GM23338 (cell line): ENCODE data around the gene NYAP1. TPM values are rescaled to one million over a fixed set of nuclear protein-coding genes. Genes with fewer than 3 reads are reported as not detected.

Source experiments
- ATAC-seq: fragments of 200-7000 bp; cut with Tn5 transposase; 3 replicates; pipeline ENCODE4 v1.9.1; 2020
- DNase-seq: peaks from one replicate; pipeline ENCODE4 v3.0.0-alpha.2; 2015; ENCODE audit warnings: low spot score
- H2AFZ ChIP-seq: fragments of 200-600 bp; sonication (generic); 2 replicates; pipeline ENCODE4 v1.8.0; 2016; ENCODE audit warnings: antibody characterized with exemption, mild to moderate bottlenecking, moderate library complexity
- H3F3A ChIP-seq: fragments of 200-600 bp; sonication (generic); replicated peaks from 2 replicates; pipeline ENCODE4 v1.8.0; 2017; ENCODE audit warnings: antibody characterized with exemption, mixed run types, low read depth
- H3K27ac ChIP-seq: fragments of 200-600 bp; sonication (generic); 2 replicates; pipeline ENCODE4 v1.6.1; 2016; ENCODE audit warnings: low read depth
- H3K27me3 ChIP-seq: fragments of 200-600 bp; sonication (generic); 2 replicates; pipeline ENCODE4 v1.8.0; 2016; ENCODE audit warnings: mild to moderate bottlenecking, mixed run types, moderate library complexity; ENCODE audit not compliant: insufficient read depth
- H3K36me3 ChIP-seq: fragments of 200-600 bp; sonication (generic); 2 replicates; pipeline ENCODE4 v1.8.0; 2016; ENCODE audit warnings: mild to moderate bottlenecking; ENCODE audit not compliant: insufficient read depth
- H3K4me1 ChIP-seq: fragments of 200-600 bp; sonication (generic); 2 replicates; pipeline ENCODE4 v1.8.0; 2016; ENCODE audit warnings: mild to moderate bottlenecking, moderate library complexity; ENCODE audit not compliant: insufficient read depth
- H3K4me2 ChIP-seq: fragments of 200-600 bp; sonication (generic); 2 replicates; pipeline ENCODE4 v1.7.1; 2017; ENCODE audit warnings: mixed run types
- H3K4me3 ChIP-seq: fragments of 200-600 bp; sonication (generic); 2 replicates; pipeline ENCODE4 v1.6.1; 2016; ENCODE audit warnings: mixed run types
- H3K79me2 ChIP-seq: fragments of 200-600 bp; sonication (generic); replicated peaks from 2 replicates; pipeline ENCODE4 v1.8.0; 2017; ENCODE audit warnings: mild to moderate bottlenecking; ENCODE audit not compliant: insufficient read depth
- H3K9me2 ChIP-seq: fragments of 200-600 bp; sonication (generic); 2 replicates; pipeline ENCODE4 v1.8.0; 2017; ENCODE audit not compliant: insufficient read depth
- H4K20me1 ChIP-seq: fragments of 200-600 bp; sonication (generic); replicated peaks from 2 replicates; pipeline ENCODE4 v1.8.0; 2017; ENCODE audit warnings: mild to moderate bottlenecking; ENCODE audit not compliant: insufficient read depth
- H3K27ac Mint-ChIP-seq: 2 replicates; pipeline ENCODE4 v1.8.0; 2020; ENCODE audit warnings: inconsistent platforms, mild to moderate bottlenecking, moderate library complexity, mixed read lengths
- H3K27me3 Mint-ChIP-seq: 3 replicates; pipeline ENCODE4 v1.8.0; 2022; ENCODE audit warnings: low read depth, mild to moderate bottlenecking, moderate library complexity, mixed read lengths, inconsistent platforms; ENCODE audit not compliant: insufficient read depth, poor library complexity
- H3K36me3 Mint-ChIP-seq: 3 replicates; pipeline ENCODE4 v1.8.0; 2021; ENCODE audit warnings: low read depth, mild to moderate bottlenecking, inconsistent platforms, moderate library complexity, mixed read lengths
- H3K4me1 Mint-ChIP-seq: 3 replicates; pipeline ENCODE4 v1.8.0; 2020; ENCODE audit warnings: mild to moderate bottlenecking, inconsistent platforms, mixed read lengths
- H3K4me3 Mint-ChIP-seq: 3 replicates; pipeline ENCODE4 v1.8.0; 2021; ENCODE audit warnings: moderate library complexity, mild to moderate bottlenecking, inconsistent platforms, mixed read lengths
- H3K9me3 Mint-ChIP-seq: 3 replicates; pipeline ENCODE4 v1.8.0; 2020; ENCODE audit warnings: moderate library complexity, mild to moderate bottlenecking, inconsistent platforms, mixed read lengths
- CREB1 ChIP-seq: fragments of 250-450 bp; sonication (Bioruptor Pico); IDR thresholded peaks from 2 replicates; pipeline ENCODE4 v1.5.0; 2020; ENCODE audit warnings: low read depth, mild to moderate bottlenecking, moderate library complexity
- EZH2phosphoT487 ChIP-seq: fragments of 200-600 bp; sonication (generic); IDR thresholded peaks from one replicate; pipeline ENCODE4 v1.8.1; 2018; ENCODE audit warnings: antibody characterized with exemption; ENCODE audit not compliant: unreplicated experiment
- JUNB ChIP-seq: IDR thresholded peaks from one replicate; pipeline ENCODE4 v1.6.1; 2016; ENCODE audit warnings: antibody characterized with exemption; ENCODE audit not compliant: unreplicated experiment
- NANOG ChIP-seq: IDR thresholded peaks from 2 replicates; pipeline ENCODE4 v1.6.1; 2016; ENCODE audit warnings: antibody characterized with exemption, borderline replicate concordance
- POLR2AphosphoS5 ChIP-seq: IDR thresholded peaks from 2 replicates; pipeline ENCODE4 v1.6.1; 2016; ENCODE audit warnings: antibody characterized with exemption, low read depth
- STAT1 ChIP-seq: IDR thresholded peaks from one replicate; pipeline ENCODE4 v1.6.1; 2016; ENCODE audit warnings: antibody characterized with exemption; ENCODE audit not compliant: unreplicated experiment
- ZNF114 ChIP-seq: fragments of 250-450 bp; sonication (Bioruptor Pico); IDR thresholded peaks from 2 replicates; pipeline ENCODE4 v1.5.0; 2020; ENCODE audit warnings: mild to moderate bottlenecking, moderate library complexity
- ZNF331 ChIP-seq: fragments of 250-450 bp; sonication (Bioruptor Pico); IDR thresholded peaks from 2 replicates; pipeline ENCODE4 v1.5.0; 2020; ENCODE audit warnings: low read depth, mild to moderate bottlenecking, moderate library complexity
- polyA plus RNA-seq: library from polyadenylated mRNA; unstranded; fragments of >200 nt; fragmentation: Nextera tagmentation; extraction: Ambion mirVana; gene quantifications from 2 replicates; pipeline ENCODE4 v1.2.1, GENCODE V29; 2016
- total RNA-seq: library from RNA; depleted of rRNA; stranded (reverse); fragments of >200 nt; shearing (Covaris generic); gene quantifications from 2 replicates; pipeline ENCODE4 v1.2.3, GENCODE V29; 2014
- TF ChIP-seq, protein P1 (sequence below): IDR thresholded peaks from one replicate; pipeline ENCODE4 v1.6.1; 2018; ENCODE audit warnings: antibody characterized with exemption; ENCODE audit not compliant: unreplicated experiment
- TF ChIP-seq, protein P2 (sequence below), 2 experiments: fragments of 200-600 bp in 1 of 2; sonication (generic) in 1 of 2; conservative IDR thresholded peaks; 2 replicates each; pipeline versions ENCODE4 v1.5.1 to v1.6.1; 2016 to 2017; ENCODE audit warnings: antibody characterized with exemption in 2 of 2, low read depth in 2 of 2, mild to moderate bottlenecking in 2 of 2, moderate library complexity in 1 of 2
- TF ChIP-seq, protein P3 (sequence below): IDR thresholded peaks from 2 replicates; pipeline ENCODE4 v1.6.1; 2016; ENCODE audit warnings: antibody characterized with exemption

Gene NYAP1
- total and polyA plus RNA-seq, 2 experiments from 2014 or later = 0.19 to 4.9 TPM

DNA sequence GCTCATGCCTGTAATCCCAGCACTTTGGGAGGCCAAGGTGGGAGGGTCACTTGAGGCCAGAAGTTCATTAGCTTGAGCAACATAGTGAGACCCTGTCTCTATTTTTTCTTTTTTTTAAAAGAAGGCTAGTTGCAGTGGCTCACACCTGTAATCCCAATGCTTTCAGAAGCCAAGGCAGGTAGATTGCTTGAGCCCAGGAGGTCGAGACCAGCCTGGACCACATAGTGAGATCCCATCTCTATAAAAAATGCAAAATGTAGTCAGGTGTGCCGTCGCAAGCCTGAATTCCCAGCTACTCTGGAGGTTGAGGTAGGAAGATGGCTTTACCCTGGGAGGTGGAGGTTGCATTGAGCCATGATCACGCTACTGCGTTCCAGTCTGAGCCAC is 7.5 kb downstream of the NYAP1 start (continued):
- TF ChIP-seq ZNF331 = no peak
- TF ChIP-seq CREB1 (CRISPR knock-in tag) = no peak
- TF ChIP-seq, protein P1, sequence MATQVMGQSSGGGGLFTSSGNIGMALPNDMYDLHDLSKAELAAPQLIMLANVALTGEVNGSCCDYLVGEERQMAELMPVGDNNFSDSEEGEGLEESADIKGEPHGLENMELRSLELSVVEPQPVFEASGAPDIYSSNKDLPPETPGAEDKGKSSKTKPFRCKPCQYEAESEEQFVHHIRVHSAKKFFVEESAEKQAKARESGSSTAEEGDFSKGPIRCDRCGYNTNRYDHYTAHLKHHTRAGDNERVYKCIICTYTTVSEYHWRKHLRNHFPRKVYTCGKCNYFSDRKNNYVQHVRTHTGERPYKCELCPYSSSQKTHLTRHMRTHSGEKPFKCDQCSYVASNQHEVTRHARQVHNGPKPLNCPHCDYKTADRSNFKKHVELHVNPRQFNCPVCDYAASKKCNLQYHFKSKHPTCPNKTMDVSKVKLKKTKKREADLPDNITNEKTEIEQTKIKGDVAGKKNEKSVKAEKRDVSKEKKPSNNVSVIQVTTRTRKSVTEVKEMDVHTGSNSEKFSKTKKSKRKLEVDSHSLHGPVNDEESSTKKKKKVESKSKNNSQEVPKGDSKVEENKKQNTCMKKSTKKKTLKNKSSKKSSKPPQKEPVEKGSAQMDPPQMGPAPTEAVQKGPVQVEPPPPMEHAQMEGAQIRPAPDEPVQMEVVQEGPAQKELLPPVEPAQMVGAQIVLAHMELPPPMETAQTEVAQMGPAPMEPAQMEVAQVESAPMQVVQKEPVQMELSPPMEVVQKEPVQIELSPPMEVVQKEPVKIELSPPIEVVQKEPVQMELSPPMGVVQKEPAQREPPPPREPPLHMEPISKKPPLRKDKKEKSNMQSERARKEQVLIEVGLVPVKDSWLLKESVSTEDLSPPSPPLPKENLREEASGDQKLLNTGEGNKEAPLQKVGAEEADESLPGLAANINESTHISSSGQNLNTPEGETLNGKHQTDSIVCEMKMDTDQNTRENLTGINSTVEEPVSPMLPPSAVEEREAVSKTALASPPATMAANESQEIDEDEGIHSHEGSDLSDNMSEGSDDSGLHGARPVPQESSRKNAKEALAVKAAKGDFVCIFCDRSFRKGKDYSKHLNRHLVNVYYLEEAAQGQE = no peak
- TF ChIP-seq, protein P2, sequence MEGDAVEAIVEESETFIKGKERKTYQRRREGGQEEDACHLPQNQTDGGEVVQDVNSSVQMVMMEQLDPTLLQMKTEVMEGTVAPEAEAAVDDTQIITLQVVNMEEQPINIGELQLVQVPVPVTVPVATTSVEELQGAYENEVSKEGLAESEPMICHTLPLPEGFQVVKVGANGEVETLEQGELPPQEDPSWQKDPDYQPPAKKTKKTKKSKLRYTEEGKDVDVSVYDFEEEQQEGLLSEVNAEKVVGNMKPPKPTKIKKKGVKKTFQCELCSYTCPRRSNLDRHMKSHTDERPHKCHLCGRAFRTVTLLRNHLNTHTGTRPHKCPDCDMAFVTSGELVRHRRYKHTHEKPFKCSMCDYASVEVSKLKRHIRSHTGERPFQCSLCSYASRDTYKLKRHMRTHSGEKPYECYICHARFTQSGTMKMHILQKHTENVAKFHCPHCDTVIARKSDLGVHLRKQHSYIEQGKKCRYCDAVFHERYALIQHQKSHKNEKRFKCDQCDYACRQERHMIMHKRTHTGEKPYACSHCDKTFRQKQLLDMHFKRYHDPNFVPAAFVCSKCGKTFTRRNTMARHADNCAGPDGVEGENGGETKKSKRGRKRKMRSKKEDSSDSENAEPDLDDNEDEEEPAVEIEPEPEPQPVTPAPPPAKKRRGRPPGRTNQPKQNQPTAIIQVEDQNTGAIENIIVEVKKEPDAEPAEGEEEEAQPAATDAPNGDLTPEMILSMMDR (conservative IDR thresholded peaks at IDR 0.05; ENCODE audit: low read depth in 2 of 2) = no peak
- TF ChIP-seq POLR2AphosphoS5 = no peak
- TF ChIP-seq, protein P3, sequence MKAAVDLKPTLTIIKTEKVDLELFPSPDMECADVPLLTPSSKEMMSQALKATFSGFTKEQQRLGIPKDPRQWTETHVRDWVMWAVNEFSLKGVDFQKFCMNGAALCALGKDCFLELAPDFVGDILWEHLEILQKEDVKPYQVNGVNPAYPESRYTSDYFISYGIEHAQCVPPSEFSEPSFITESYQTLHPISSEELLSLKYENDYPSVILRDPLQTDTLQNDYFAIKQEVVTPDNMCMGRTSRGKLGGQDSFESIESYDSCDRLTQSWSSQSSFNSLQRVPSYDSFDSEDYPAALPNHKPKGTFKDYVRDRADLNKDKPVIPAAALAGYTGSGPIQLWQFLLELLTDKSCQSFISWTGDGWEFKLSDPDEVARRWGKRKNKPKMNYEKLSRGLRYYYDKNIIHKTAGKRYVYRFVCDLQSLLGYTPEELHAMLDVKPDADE = no peak
- no peak for TF ChIP-seq STAT1

DNA sequence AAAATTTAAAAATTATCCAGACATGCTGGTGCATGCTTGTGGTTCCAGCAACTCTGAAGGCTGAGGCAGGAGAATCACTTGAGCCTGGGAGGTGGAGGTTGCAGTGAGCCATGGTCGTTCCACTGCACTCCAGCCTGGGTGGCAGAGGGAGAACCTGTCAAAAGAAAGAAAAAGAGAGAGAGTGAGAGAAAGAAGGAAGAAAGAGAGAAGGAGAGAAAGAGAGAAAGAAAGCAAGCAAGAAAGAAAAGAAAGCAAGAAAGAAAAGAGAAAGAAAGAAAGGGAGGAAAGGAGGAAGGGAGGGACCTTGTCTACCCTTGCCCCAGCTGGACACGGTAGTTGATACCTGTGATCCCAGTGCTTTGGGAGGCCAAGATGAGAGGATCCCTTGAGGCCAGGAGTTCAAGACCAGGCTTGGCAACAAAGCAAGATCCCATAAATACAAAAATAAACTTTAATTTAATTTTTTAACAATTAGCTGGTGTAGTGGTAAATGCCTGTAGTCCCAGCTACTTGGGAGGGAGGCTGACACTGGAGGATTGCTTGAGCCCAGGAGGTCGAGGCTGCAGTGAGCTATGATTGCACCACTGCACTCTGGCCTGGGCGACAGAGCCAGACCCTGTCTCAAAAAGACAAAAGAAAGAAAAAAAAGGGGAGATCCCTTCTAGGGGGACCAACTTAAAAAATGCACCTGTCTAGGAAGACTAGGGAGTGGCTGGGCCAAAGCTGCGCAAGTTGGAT is 9.2 kb downstream of the NYAP1 start:
- peak overlapping the region; percentile 70 for H3K4me3 ChIP-seq
- Mint-ChIP-seq H3K4me1 (peaks cover 17% of the 10 kb centered on the region), H3K4me3 (peak overlapping the region; percentile 71), H3K9me3 (no peaks in the 10 kb centered on the region), H3K27me3 (peaks cover 28% of the 10 kb centered on the region), H3K36me3 (no peaks in the 10 kb centered on the region), H3K27ac (no peak overlapping the region)
- H3K36me3 ChIP-seq = no peaks in the 10 kb centered on the region
- ATAC-seq (no peak), DNase-seq (no peak)
- H3K4me2 ChIP-seq = peak overlapping the region; percentile 90
- H3F3A ChIP-seq = 0 out of 2 replicates have a peak, but pooled peaks cover 3% of the 10 kb centered on the region
- H2AFZ ChIP-seq = peak overlapping the region; percentile 80; the same call in 1 of the 2 replicates
- no peaks in the 10 kb centered on the region for H4K20me1 ChIP-seq
- peaks cover 10% of the 10 kb centered on the region for H3K27me3 ChIP-seq
- H3K27ac ChIP-seq = no peak overlapping the region
- H3K9me2 ChIP-seq = no peaks in the 10 kb centered on the region
- peaks cover 9% of the 10 kb centered on the region for H3K4me1 ChIP-seq
- H3K79me2 ChIP-seq = no peaks in the 10 kb centered on the region
- TF ChIP-seq, protein P1 = no peak
- no peak for TF ChIP-seq JUNB
- TF ChIP-seq EZH2phosphoT487 = no peak
- TF ChIP-seq STAT1 = no peak
- TF ChIP-seq, protein P3 = no peak
- TF ChIP-seq, protein P2 (conservative IDR thresholded peaks at IDR 0.05; ENCODE audit: low read depth in 2 of 2) = no peak
- TF ChIP-seq CREB1 (CRISPR knock-in tag) = no peak
- no peak for TF ChIP-seq NANOG
- TF ChIP-seq ZNF114 = no peak
